ENCODE data around the gene LHX4. TPM values are rescaled to one million over a fixed set of nuclear protein-coding genes. Genes with fewer than 3 reads are reported as not detected.

LHX4 gene
- total RNA-seq, 4 donors from 2014 or later, result 0.48 to 1.2 TPM; not detected in 2

GRCh38 chr1:180247580-180247979 lies 17.5 kb downstream of the LHX4 start:
- 94 to 100% methylated on average over 3 to 4 of the region's 4 CpGs for WGBS, 2 donors (ENCODE audit: low coverage in 1 of 2)
- no peak overlapping the region for H3K27ac ChIP-seq
- no peaks in the 10 kb centered on the region for H3K9me3 ChIP-seq
- intact Hi-C loops (cut with DNase I; ENCODE audit: low total_unique reads), result no loop called here
- peaks cover 0 to 6% (median 0%) of the 10 kb centered on the region in 4 donors for H3K4me1 ChIP-seq
- TF ChIP-seq CTCF (IDR thresholded peaks at IDR 0.05), result no peak
- no peak for TF ChIP-seq POLR2A (IDR thresholded peaks at IDR 0.05)
- H3K4me3 ChIP-seq, result no peak overlapping the region
- no peak for DNase-seq
- peaks cover 20% of the 10 kb centered on the region for H3K27me3 ChIP-seq
- H3K36me3 ChIP-seq, result no peaks in the 10 kb centered on the region
- in situ Hi-C loops (cut with MboI; ENCODE audit: low pct_ligation_motif_present in 1 of 4, low pct_unique_long_range_greater_than_20kb in 1 of 4, low sequenced_read_pairs in 3 of 4), result loop anchor here in 1 of 4 donors (10.0 kb wide), 1 partner anchor 237 kb away; no protein-coding TSS in a partner anchor

GRCh38 chr1:180248176-180248575 lies 18.1 kb downstream of the LHX4 start:
- peaks cover 0 to 6% (median 0%) of the 10 kb centered on the region in 4 donors for H3K4me1 ChIP-seq
- no peak for TF ChIP-seq CTCF (IDR thresholded peaks at IDR 0.05)
- no peak for TF ChIP-seq EP300 (IDR thresholded peaks at IDR 0.05; ENCODE audit: low read depth)
- no peak for TF ChIP-seq POLR2A (IDR thresholded peaks at IDR 0.05)
- no peak for TF ChIP-seq POLR2AphosphoS5 (IDR thresholded peaks at IDR 0.05)
- intact Hi-C loops (cut with DNase I; ENCODE audit: low total_unique reads), result no loop called here
- H3K27ac ChIP-seq, result no peak overlapping the region
- no peak for DNase-seq
- H3K4me3 ChIP-seq, result no peak overlapping the region
- peaks cover 17% of the 10 kb centered on the region for H3K27me3 ChIP-seq
- H3K36me3 ChIP-seq, result no peaks in the 10 kb centered on the region
- no peaks in the 10 kb centered on the region for H3K9me3 ChIP-seq
- WGBS, 2 donors (ENCODE audit: low coverage in 1 of 2), result 92 to 93% methylated on average over 3 to 6 of the region's 7 CpGs
- in situ Hi-C loops (cut with MboI; ENCODE audit: low pct_ligation_motif_present in 1 of 4, low pct_unique_long_range_greater_than_20kb in 1 of 4, low sequenced_read_pairs in 3 of 4), result loop anchor here in 1 of 4 donors (10.0 kb wide), 1 partner anchor 237 kb away; no protein-coding TSS in a partner anchor

- in situ Hi-C loops (cut with MboI; ENCODE audit: low pct_ligation_motif_present in 1 of 4, low pct_unique_long_range_greater_than_20kb in 1 of 4, low sequenced_read_pairs in 3 of 4) (loop anchor here in 1 of 4 donors (10.0 kb wide), 1 partner anchor 236 kb away; no protein-coding TSS in a partner anchor), intact Hi-C loops (cut with DNase I; ENCODE audit: low total_unique reads) (no loop called here)
These were observed 18.9 kb downstream of the LHX4 start for GRCh38 chr1:180248731-180249681.

GRCh38 chr1:180249725-180250498 lies 19.8 kb downstream of the LHX4 start:
- 63 to 87% methylated on average over 3 to 13 of the region's 13 CpGs for WGBS, 2 donors (ENCODE audit: low coverage in 1 of 2)
- Histone ChIP-seq H3K4me3 (no peak overlapping the region), H3K36me3 (no peaks in the 10 kb centered on the region), H3K27ac (no peak overlapping the region), H3K9me3 (no peaks in the 10 kb centered on the region), H3K4me1 (peaks cover 0 to 1% (median 0%) of the 10 kb centered on the region in 4 donors), H3K27me3 (peaks cover 18% of the 10 kb centered on the region)
- in situ Hi-C loops (cut with MboI; ENCODE audit: low pct_ligation_motif_present in 1 of 4, low pct_unique_long_range_greater_than_20kb in 1 of 4, low sequenced_read_pairs in 3 of 4), result loop anchor here (5.0 to 25.0 kb wide), 5 partner anchors 165 to 237 kb away; no protein-coding TSS in a partner anchor
- no peak for TF ChIP-seq POLR2AphosphoS5 (IDR thresholded peaks at IDR 0.05)
- no peak for TF ChIP-seq EP300 (IDR thresholded peaks at IDR 0.05; ENCODE audit: low read depth)
- no peak for TF ChIP-seq CTCF (IDR thresholded peaks at IDR 0.05)
- no peak for TF ChIP-seq POLR2A (IDR thresholded peaks at IDR 0.05)
- DNase-seq, result no peak
- intact Hi-C loops (cut with DNase I; ENCODE audit: low total_unique reads), result loop anchor here (10.0 kb wide), 1 partner anchor 225 kb away; no protein-coding TSS in a partner anchor

More at GRCh38 chr1:180248731-180249681, 18.9 kb downstream of the LHX4 start:
- Histone ChIP-seq H3K4me3 (no peak overlapping the region), H3K36me3 (no peaks in the 10 kb centered on the region), H3K27me3 (peaks cover 17% of the 10 kb centered on the region), H3K9me3 (no peaks in the 10 kb centered on the region), H3K27ac (no peak overlapping the region), H3K4me1 (peaks cover 0 to 6% (median 0%) of the 10 kb centered on the region in 4 donors)
- DNase-seq, result no peak
- no peak for TF ChIP-seq POLR2AphosphoS5 (IDR thresholded peaks at IDR 0.05)
- WGBS, 2 donors (ENCODE audit: low coverage in 1 of 2), result 64 to 66% methylated on average over 5 to 11 of the region's 11 CpGs

All from transverse colon (tissue), 4 donors.